ENCODE results near the gene FAM174C.

FAM174C gene

DNA sequence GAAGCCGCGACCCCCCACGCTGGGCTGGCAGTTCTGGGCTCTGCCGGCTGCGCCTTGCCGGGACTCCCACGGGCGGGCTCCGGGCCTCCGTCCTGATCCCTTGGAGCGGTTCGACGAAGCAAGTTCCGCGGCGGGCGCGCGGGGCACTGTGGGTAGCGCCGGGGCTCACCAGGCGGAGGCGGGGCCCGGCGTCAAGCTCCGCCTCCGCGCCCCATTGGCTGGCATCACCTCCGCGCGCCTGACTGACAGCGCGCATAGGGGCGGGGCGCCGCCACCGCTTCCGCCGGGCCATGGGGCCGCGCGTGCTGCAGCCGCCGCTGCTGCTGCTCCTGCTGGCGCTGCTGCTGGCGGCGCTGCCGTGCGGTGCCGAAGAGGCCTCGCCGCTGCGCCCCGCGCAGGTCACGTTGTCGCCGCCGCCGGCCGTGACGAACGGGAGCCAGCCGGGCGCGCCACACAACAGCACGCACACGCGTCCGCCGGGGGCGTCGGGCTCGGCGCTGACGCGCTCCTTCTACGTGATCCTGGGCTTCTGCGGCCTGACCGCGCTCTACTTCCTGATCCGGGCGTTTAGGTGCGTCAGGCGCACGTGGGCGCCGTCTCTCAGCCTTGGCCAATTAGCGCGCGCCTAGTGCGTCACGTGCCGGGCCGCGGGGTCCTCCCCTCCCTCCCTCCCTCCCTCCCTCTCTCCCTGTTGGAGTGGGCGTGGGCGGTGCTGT lies at the start of gene FAM174C:
Gene FAM174C (plus strand): TSS at position 271 of the 716 bp plus-strand sequence. CDS start 20 bp downstream, at position 291.
- DNase-seq, result peak; percentile 98

DNA sequence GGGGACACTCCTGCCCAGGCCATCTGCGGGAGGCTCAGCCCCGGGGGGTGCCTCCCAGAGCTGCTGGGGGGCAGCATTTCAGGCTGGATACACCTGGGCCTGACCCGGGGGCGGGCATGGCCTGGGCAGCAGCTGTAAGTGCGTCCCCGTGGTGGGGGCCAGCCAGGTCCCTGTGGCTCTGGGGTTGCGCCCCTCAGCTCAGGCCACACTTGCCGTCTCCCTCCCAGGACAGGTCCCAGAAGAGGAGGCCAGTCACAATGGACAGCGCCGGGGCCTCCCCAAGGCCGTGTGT lies 49.2 kb upstream of the FAM174C start:
- DNase-seq, result no peak

DNA sequence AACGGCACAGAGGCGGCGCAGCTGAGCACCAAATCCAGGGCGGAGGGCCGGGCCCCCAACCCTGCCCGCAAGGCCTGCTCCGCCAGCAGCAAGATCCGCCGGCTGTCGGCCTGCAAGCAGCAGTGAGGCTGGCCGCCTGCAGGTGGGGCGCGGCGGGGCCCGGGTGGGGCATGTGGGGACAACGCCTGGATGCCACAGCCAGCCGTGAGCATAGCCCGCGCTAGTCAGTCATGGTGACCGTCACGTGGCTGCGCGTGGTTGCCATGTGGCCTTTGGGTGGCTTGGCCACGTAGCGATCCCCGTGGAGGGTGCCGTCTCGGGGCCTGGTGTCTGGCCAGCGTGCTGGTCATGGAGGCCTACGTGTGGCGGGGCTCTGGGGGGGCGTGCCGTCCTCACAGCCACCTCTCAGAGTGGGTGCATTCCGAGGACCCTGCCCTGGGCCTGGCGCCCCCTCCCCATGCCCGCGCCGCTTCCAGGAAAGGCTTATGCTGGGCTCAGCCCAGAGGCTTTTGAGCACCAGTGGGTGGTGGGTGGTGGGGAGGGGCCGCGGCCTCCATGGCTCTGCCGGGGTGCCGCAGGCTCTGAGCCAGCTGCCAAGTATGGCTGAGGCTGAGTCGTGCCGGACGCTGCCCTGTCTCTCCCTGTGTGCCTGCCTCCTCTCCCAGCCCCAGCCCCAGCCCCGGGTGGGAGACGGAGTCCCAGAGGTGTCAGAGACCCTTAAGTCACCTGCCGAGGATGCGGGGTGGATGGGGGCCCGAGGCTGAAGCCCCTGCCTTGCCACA lies 48.6 kb upstream of the FAM174C start:
- no peak for DNase-seq

DNA sequence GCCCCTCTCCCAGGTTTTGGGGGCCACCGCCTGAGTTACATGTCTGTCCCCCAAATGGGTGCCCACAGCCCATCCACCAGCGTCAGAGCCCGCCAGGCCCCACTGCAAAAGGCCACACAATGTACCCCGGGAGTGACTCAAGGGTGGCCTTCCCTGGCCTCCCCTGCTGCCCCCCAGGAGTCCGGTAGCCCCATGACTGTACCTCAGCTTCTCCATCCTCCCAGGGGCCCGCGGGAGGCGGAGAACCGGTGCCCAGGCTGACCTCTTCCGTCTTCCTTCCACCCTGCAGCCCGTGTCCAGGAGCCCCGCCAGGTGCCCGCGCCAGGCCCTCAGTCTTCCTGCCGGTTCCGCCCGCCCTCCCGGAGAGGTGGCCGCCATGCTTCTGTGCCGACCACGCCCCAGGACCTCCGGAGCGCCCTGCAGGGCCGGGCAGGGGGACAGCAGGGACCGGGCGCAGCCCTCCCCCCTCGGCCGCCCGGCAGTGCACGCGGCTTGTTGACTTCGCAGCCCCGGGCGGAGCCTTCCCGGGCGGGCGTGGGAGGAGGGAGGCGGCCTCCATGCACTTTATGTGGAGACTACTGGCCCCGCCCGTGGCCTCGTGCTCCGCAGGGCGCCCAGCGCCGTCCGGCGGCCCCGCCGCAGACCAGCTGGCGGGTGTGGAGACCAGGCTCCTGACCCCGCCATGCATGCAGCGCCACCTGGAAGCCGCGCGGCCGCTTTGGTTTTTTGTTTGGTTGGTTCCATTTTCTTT lies 47.9 kb upstream of the FAM174C start:
- no peak for DNase-seq

DNA sequence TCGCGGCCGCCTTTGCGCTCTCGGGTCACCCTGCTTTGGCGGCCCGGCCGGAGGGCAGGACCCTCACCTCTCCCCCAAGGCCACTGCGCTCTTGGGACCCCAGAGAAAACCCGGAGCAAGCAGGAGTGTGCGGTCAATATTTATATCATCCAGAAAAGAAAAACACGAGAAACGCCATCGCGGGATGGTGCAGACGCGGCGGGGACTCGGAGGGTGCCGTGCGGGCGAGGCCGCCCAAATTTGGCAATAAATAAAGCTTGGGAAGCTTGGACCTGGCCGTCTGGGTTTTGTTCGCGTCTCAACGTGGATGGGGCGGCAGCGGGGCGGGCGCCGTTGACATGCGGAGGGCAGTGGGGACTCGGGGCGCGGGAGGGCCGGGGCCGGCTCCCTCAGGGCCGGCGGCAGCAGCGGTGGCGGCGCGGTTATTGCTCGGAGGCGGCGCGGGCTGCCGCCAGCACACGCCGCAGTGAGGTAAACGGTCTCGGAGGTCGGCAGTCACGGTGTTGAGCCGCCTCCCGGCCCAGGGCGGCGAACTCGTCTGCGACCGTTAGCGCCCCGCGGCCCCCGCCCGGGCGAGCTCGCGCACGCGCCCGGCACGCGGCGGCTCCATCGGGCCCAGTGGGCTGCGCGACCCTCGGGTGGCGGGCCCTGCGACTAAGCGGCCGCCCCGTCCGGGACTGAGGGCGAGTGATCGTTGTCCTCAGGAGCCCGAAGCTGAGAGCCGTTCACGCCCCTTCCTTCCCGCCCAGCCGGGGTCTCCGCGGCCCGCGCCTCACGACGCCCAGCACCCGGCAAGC lies 47.0 kb upstream of the FAM174C start:
- no peak for DNase-seq

DNA sequence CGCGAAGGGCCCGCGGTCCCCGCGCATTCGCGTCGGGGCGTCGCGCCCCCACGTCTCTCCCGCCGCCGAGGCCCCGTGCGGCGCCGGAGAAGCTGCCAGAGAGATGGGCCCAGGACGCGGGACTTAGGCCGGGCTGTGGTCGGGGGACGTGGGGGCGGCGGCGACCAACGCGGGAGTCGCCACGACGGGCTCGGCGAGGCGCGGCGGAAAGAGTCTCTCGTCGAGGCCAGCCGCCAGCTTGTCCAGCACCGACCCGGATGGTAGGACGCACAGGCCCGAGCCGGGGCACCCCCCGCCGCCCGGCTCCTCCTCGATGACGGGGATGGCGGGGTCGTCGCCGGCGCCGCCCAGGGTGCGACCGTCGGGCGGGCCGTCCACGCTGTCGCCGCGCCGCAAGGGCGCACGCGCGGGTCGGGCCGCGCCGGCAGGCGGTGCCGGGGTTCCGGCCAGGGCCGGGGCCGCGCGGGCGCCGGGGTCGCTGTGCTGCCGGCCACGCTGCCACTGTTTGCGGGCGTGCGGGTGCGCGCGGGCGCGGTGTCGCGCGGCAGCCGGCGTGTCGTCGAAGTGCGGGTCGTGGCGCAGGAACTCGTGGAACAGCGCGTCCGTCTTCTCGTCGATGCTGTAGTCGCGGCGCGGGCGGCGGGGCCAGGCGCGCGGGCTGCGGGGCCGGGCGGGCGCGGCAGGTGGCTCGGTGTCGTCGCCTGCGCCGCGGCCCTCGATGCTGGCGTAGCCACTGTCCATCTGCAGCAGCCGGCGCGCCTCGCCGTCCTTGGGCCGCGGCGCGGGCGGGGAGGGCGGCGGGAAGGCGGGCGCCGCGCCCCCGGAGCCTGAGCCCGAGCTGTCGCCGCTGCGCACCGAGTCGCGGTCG lies 46.0 kb upstream of the FAM174C start:
- DNase-seq, result no peak

DNA sequence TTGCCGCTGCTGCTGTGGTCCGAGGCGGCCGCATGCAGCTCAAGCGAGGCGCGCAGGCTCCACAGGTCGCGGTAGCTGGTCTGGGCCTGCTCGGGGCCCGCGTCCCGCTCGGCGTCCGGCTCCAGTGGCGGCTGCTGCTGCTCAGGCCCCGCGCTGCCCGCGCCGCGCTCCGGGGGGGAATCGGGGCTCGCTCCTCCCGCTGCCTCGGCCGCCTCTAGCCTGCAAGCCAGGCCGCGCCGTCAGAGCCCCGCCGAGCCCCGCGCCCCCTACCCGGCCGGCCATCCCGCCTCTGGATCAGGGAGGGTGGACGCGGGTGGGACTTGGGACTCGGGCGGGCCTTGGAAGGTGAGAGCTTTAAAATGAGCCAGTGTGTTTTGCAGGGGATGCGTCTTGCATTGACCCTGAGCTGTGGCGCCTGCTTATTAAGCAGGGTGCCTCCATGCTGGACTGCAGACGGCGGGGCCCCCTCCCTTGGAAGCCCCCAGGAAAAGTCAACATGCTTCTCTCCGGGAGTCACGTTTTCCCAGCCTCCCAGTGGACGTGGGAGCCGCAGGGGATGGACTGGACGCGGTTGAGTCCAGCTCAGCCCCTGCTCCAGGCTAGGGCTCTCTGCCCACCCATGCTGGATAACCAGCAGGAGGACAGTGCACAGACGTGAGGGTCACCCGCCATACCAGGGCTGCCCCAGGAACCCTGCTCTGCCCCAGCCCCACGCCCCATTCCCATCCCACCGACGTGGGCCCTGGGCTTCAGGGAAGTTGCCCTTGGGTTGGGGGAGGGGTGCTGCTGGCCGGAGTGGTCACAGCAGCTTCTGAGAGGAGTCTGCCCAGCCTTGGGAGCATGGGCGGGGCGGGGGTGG lies 45.2 kb upstream of the FAM174C start:
- DNase-seq, result no peak

DNA sequence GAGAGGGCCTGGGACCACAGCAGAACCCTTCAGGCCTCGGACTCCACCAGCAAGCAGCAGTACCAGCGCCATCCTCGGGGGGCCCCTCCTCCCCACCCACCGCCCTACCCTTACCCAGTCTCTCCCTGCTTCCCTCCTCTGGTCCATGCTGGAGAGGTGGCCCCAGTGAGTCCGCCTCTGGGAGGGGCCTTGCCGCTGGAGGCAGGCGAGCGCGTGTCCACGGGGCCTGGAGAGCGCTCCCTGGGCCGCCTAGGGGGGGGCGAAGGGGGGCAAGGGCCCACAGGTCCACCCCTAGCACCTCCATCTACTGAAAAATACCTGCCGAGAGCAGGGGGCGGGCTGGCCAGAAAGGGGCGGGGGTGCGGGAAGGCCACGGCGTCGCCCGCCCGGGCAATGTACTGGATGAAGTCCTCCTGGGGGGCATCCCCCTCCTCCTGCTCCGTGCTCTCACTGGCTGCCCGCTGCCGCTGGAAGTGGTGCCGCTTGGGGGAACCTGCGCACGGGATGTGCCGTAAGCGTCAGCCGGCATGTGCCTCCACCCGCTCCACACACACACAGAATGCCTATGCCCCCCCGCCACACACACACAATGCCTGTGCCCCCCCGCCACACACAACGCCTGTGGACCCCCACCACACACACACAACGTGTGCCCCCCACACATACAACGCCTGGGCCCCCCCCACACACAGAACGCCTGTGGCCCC lies 44.4 kb upstream of the FAM174C start:
- DNase-seq, result no peak

DNA sequence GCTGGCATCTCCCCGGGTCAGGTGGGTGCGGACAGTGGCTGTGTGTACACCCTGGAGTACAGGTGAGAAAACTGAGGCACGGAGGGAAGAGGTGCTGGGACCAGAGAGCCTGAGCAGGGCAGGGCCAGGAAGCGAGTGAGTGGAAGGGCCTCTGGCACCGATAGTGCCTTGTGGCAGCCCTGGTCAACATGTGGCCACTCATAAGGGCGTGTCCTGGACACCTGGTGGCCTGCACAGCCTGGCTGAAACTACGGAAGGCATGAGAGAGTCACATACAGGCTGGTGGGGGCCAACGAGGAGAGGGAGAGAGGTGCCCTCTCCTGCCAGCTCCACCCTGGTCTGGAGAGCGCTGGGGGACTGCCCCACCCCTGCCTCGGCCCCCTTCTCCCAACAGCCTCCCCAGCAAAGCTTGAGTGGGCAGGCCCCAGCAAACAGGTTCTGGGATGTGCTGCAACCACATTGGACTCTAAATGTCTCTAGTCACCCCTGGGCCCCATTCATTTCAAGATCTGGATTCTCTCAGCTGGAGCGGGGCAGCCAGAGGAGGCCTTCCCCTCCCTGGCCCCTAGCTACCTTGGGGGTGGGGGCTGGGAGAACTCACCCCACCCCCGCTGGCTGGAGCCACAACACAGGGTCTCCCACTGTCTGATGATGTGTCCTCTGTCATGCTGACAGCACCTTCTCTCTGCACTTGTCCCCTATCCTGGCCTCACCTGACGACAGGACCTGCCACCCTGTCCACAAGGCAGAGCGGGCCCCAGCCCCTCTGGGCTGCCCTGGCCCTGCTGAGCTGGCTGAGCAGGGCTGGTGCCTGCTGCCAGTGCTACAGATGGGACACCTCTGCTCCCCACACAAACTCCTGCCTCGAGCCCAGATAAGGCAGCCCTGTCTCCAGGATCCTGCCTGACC lies 43.3 kb upstream of the FAM174C start:
- no peak for DNase-seq

DNA sequence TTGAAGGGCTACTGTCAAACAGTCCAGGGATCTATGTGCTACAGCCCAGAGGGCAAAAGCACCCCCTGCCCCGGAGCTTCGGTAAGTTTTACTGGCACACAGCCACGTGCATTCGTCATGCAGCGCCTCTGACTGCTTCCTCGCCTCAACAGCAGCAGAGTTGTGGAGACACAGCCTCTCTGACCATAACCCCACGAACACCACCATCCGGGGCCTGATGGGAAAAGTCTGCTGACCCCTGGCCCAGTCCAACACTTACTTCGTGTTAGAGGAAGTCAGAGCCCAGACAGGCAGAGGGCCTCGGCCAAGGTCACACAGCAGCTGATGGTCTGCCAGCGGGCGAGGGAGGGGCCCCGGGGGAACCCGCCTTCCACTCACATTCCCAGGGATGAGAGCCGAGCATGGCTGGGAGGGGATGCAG lies 42.7 kb upstream of the FAM174C start:
- no peak for DNase-seq

DNA sequence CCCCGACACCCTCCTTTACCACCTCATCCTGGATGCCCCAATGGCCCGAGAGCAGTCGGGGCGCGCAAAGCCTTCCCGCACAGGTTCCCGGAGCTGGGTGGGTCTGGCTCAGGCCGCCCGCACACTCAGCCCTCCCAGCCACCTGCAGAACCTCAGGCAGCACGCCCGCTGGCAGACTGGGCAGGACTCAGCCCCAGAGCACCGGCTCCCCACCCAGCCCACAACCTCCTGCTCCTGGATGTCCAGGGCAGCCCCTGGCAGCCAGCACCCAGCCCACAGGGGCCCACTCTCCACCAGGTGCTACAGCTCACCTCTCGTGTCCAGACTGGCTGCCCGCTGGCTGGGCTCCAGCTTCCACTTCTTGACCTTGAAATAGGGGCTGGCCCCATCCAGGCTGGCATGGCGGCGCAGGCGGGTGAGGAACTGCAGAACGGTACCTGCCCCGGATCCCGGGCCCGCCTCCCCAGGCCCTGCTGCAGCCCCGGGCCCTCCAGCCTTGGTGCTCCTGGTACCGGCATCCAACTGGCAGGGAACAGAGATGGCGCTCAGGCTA lies 42.1 kb upstream of the FAM174C start:
- DNase-seq, result no peak

DNA sequence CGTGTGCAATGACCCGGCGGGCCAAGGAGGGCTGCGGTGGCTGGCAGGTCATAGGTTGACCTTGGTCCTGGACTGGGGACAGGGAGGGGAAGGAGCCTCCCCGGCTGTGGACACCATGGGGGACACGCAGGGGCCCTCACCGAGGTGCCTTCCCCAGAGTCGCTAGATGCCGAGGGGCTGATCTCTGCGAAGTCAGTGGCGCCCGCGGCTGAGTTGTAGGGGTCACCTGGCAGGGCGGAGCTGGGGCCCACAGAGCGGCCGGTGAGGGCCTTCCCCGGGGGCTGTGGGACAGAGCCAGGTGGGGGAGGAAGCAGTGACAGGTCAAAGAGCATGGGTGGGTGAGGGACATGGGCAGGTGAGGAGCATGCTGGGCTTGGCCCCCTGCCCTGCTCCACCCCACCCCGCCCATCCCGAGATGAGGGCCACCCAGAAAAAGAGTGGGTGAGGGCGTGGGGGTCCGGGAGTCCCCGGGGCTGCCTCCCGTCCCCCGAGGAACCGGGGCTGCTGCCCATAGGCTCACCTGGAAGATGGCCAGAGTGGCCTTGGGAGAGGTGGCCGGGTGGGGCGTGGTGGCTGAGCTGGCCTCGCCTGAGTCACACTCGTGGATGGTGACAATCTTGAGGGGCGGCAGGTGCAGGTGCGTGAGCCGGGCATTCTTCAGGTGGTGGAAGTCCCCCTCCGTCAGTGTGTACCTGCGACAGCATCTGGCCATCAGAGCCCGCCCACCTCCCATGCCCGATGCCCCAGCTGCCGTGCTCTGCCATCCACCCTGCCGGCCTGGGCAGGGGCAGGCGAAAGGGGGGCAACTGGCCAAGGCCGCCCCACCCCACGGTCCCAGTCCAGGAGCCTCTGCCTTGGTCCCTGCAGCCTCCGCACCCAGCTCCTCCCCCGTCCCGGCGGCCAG lies 41.0 kb upstream of the FAM174C start:
- DNase-seq, result no peak

DNA sequence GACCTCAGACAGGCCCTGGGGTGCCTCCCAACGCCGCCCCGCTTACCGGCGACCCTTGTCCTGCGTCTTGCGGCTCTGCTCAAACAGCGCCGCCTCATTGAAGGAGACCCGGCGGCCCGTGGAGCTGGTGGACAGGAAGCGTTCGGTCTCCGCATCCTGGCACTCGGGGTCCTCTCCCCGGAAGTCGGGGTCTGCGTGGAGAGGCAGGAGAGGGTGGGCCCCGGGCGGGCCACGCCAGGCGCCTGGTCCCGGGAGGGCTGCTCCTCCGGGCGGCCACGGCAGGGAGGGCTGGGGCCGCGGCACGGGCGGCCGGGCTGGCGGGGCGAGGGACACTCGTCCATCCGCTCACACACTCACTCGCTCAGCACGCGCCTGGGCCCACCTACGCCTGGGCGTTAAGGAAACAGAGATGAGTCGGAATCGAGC lies 40.4 kb upstream of the FAM174C start:
- DNase-seq, result no peak

DNA sequence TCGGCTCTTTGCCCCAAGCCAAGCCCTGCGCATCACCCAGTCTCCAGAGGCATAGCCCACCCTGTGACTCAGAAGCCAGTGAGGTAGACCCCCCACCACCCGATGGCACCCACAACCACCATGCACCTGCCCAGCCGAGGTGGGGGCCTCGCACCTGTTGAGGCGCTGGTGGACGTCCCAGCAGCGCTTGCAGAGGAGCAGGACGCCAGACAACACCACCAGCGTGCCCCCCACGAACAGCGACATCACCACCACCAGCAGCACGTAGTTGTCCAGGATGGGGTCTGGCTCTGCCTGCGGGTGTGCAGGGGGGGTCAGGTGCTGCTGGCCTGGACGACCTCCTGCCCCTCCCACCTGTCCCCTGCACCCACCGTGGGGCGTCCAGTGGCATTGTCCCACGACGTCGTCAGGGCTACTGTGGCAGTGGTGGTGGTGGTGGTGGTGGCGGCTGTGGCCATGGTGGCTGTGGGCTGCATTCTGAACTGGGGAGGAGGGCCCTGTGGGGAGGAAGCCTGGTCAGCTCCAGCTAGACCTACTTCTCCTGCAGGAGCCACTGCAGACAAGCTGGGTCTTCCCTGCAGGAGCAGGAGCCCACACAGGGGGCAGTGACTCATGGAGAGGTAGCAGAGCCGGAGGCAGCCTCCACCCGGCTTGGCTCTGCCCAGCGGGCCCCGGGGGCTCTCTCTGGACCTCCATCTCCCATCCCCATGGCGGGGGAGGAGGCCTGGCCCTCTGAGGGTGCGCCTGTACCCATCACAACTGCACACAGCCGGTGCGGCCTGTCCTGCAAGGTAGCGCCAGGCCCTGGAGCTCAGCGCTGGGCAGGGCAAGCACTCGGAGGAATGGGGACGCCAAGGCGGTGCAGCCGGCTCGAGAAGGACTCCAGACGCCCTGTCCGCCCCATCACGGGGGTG lies 39.4 kb upstream of the FAM174C start:
- no peak for DNase-seq

DNA sequence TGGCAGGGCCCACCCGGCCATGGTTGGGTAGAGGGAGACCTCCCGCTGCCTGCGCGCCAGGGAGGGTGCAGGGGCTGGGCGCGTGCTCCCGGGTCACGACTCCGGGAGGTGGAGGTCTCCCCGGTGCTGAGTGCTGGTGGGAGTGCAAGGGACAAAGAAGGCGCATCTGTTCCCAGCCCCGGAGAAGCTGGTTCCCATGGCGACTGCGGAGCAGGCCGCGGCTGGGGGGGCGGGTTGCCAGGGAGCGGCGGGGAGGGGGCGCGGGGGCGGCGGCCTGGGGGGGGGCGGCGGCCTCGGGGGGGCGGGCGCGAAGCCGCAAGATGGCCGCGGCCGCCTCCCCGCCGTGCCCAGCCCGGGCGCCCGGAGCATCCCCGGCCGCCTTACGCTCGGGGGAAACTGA lies 38.8 kb upstream of the FAM174C start:
- DNase-seq, result no peak

DNA sequence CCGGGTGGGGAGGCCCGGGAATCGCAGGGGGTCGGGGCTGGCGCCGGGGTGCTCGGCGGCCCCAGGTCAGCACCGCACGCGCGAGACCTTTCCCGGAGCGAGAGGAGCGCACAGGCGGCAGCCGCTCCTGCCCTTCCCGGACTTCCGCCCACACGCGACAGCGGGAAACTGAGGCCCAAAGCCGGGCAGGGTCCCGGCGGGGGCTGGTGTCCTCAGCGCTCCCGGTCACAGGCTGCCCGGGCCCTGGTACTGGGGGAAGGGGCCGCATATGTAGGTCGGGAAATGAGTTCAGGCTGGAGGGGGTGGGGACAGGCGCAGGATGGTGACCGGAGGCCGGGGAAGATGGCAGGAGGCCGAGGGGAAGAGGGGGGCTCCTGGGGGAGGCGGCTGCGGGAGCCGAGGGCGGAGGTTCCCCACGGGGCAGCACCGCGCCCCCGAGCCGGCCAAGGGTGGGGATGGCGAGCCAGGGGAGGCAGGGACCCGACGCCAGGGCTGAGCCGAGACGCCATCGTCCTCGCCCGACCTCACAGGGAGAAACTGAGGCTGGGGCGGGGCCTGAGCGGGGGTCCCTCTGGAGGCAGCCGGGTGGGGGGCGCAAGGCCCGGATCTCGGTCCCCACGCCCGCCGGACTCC lies 38.2 kb upstream of the FAM174C start:
- no peak for DNase-seq

Data from activated CD4-positive, alpha-beta T cell treated with anti-CD3 and anti-CD28 coated beads for 48 hours (primary cell).